ENCODE data around the gene IQSEC3.

The IQSEC3 gene

DNA sequence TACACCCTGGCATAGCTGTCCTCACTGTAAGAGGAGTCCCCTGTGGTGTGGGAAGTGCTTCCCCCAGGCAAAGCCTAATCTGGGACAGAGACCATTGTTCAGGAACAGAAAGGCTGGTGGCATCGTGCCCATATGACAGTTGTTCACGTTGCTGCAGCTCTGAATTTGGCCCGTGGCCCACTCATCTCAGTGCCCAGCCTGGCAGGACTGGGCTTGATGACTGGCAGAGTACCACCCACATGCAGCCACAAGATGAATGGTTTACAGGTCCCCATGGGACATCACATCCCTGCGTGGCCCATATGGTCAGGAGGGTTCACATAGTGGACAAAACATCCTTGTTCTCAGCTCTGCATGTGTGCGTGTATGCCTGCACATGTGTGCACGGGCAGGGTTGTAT is 17.5 kb downstream of the IQSEC3 start:
- DNase-seq: no peak

DNA sequence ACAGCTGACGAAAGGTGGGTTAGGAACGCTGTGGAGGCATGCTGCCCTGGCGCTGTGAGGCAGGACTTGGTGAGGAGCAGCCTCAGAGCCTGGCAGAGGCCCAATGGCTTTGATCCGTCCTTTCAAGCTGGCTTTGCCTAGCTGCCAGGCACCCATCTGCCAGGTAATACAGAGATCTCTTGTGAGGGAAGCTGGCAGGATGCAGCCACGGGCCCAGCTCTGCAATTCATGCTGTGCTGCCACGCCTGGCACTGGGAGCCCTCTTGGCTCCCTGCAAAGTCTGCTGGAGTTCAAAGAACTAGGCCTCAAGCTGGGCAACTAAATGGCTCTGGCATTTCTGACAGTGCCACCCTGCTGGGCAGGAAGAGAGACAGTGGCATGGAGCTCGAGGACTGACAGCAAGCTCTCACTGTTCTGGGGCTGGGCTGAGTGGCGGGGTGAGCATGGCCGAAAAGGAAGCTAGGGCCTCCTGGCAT is 18.7 kb downstream of the IQSEC3 start:
- no peak for DNase-seq

DNA sequence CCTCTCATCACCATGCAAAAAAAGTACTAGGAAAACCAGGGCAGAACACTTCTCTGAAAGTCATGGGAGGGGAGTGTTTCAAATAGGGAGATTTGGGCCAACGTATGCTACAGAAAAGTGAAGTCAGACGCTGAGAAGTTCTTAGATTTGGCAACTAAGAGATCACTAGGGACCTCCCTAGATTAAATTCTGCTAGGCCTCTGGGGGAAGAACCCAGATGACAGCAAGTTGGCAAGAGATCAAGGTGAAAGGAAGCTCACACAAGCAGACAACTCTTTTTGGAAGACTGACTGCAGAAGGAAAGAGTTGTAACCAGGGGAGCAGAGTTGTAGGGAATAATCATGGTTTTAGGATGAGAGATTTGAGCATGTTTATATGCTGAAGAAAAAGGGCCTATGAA is 20.7 kb downstream of the IQSEC3 start:
- DNase-seq: no peak

DNA sequence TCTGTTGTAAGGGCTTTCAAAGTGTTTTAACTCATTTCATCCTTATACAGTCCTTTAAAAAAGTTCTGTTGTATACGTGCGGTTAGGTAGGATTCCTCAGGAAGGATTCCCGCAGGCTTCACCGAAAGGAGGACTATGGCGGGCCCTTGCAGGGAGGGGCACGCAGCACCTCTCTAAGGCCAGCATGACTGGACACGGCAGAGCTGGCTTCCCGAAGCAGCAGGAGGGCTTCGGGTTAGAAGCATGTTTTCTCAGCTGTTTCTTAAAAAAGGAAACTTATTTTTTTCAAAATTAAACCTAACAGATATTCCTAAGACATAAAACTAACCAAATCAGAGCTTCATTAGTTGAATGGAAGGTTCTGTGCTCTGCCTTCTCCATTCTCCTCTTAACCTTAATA is 21.3 kb downstream of the IQSEC3 start:
- DNase-seq: no peak

DNA sequence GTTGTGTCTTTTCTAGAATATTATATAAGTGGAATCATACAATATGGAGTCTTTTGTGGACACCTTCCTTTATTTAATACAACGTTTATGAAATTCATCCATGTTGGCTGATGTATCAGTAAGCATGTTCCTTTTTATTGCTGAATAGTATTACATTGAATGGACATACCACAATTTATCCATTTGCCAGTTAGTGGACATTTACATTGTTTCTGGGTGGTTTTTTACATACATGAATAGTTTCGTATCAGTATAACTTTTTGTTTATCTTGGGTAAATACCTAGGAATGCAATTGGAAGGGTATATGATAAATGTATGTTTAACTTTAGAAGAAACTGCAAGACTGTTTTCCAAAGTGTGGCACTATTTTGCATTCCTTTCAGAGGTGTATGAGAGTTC is 23.1 kb downstream of the IQSEC3 start:
- no peak for DNase-seq

DNA sequence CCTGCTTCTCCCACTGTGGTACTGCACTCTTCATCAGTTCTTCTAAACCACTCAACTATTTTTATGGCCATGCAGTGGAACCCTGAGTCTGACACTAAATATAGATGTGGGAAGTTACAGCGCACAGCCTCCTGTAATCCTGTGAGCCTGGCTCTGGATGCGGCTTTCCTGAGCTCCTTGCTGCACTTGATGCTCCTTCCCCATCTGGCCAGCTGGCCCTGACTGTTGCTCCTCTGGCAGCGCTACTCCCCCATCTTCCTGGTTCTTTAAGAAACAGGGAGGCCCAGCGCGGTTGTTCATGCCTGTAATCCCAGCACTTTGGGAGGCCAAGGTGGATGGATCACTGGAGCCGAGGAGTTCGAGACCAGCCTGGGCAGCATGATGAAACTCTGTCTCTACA is 24.6 kb downstream of the IQSEC3 start:
- no peak for DNase-seq

DNA sequence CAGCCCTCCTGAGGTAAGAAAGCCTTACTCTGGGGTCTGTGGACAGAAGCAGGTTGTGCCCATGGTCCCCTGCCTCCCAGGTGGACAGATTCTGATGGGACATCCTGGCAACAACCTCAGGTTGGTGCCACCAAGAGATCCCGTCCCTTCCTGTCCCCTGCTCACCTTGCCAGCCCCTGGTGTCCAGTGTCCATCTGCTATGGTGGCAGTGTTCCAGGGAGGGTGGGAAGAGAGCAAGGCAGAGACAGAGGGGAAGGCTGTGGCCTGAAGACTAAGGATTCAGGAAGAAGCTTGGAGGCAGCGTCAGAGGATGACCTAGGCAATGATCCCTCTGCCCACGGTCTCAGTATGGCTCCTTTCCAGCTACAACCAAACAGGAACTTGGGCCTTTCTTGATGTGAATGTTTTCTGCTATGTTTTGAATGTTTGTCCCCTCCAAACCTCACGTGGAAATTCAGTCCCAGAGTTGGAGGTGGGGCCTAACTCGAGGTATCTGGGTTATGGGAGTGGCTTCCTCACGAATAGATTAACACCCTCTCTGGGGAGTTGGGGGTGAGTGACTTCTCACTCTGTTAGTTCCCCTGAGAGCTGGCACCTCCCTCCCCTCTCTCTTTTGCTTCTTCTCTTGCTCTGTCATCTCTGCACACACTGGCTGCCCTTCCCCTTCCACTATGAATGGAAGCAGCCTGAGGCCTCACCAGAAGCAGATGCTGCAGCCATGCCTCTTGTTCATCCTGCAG is 26.9 kb downstream of the IQSEC3 start:
- DNase-seq: no peak

DNA sequence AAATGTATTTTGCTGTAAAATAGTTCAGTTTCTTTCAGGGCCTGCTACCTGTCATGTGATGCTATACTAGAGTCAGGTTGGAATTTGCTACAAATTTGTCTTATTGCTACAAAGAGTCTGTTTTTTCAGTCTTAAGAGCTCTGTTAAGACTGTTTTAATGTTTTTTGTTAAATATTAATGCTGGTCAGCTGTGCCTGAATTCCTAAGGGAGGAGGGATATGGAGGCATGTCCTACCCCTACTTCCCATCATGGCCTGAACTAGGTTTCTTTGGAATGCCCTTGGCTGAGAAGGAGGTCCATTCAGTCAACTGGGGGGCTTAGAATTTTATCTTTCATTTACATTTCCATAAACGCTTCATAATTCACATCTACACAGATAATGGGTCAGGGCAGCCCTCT is 30.0 kb downstream of the IQSEC3 start:
- DNase-seq: no peak

DNA sequence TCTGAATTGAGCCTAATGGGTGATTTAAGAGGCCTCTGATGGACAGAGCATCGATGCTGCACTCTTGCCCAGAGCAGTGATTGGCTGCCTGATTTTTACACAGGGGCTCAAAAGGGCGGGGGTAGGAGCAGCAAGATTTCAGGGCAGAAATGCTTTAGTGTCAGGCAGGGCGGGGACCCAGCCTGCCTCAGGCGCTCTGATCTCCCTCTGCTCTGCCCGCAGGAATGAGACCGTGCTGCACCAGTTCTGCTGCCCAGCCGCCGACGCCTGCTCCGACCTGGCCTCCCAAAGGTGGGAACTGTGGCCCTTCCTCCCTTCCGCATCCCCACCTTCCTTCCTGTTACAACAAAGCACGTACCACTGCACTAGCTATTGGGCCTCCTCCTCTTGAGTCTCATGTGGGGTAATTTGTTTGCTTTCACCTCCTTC is 32.4 kb downstream of the IQSEC3 start:
- no peak for DNase-seq

DNA sequence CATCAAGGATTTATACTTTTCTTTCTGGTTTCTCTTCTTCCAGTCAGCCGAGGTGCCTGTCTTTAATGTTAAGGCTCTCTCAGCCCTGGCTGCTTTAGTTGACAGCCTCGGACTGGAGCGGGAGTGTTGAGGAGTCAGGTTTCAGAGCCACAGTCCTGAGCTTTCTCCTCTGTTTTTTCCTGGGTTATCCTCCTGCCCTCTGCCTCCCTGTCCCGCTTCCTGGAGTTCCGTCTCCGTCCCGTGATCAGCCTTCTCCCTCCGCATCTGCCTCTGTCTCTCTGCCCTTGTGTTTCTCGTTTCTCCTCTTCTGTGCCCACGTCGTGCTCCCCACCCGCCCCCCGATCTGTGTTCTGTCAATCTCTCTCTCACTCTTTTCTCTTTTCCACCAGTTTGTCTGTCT is 33.0 kb downstream of the IQSEC3 start:
- no peak for DNase-seq

DNA sequence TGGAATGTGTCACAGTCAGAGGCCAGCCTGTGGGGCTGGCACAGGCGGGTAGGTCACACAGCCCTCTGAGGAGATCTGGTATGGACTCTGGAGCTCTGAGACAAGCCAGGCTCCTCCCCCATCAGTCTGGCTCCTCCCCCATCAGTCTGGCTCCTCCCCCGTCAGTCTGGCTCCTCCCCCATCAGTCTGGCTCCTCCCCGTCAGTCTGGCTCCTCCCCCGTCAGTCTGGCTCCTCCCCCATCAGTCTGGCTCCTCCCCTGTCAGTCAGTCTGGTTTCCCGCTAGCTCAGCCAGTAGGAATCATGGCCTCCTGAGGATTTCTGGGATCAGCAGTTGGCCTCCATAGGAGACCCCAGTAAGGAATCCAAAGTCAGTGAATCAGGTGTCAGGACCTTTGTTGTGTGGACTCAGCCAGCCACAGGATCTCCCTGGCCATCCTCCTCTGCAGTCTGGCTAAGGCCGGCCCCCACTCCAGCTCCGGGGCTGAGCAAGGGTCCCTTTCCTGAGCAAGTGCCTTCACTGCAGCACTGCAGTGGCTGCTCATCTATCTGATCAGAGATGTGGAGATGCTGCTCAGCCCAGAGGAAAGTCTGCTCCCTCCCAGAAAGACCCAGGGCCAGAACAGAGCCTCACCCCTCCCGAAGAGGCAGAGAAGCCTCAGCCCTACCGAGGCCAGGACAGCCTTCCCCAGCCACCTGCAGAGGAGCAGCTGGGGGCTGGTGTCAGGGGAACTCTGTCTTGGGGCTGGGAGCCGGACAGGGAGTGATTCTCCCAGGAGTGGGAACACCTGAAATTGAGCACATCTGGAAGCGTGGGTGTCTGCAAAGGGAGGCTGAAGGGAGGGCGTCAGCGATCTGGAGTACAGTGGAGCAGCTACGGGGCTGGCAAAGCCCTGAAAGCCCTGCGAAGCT is 35.7 kb downstream of the IQSEC3 start:
- DNase-seq: no peak

DNA sequence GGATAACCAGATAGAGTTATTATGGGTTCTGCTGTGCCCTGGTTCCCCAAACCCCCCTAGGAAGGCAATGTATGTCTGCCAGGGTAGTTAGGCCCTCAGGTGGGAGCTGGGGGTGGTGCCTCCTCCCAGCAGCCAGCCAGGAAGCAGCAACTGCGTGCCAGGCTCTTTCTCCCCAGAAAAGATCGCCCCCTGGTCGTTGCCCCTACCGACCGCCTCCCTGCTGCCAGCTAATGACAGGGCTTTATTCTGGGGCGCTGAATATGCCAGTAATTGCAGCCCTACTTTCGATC is 36.3 kb downstream of the IQSEC3 start:
- no peak for DNase-seq

DNA sequence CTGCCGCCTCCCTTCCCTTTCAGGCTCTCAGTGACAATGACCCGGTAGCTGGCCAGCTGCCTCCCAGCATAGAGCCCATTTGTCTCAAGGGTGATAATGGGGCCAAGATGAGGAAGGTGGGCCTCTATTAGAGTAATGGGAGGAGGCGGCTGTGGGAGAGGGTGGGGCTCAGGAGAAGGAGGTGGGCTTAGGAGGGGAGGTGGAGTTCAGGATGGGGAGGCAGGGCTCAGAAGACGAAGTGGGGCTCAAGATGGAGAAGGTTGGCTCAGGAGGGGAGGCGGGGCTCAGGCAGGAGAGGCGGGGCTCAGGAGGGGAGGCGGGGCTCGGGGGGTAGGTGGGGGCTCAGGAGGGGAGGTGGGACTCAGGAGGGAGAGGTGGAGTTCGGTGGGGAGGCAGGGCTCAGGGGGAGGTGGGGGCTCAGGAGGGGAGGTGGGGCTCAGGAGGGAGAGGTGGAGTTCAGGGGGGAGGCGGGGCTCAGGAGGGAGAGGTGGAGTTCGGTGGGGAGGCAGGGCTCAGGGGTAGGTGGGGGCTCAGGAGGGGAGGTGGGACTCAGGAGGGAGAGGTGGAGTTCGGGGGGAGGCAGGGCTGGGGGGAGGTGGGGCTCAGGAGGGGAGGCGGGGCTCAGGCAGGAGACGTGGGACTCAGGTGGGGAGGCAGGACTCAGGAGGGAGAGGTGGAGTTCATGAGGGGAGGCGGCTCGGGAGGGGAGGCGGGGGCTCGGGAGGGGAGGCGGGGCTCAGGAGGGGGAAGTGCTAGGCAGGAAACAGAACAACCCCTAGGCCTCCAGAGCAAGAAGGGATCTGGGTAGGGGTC is 36.8 kb downstream of the IQSEC3 start:
- peak; percentile 38 for DNase-seq

DNA sequence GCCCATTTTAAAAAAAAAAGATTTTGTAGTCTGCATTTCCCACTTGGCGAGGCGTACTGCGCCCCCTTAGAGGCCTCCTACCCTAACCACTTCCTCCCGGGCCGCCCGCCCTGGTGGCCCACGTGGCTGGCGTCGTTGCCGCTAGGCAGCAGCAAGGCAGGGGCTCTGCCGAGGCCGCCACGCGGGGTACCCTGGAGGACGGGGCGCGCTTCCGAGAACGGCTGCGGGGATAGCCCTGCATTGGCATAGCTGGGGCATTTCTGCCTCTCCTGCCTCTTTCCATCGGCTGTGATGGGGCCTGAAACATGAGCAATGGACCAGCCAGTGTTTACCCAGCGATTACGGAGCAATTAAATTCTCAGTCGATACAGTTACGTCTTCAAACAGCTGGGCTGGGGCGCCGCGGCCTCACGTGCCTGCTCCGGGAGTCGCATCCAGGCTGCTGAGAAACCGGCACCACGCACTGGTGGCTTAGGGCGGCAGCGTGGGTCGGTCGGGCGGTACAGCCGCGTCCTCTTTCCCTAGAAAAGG is 38.0 kb downstream of the IQSEC3 start:
- DNase-seq: peak; percentile 59

DNA sequence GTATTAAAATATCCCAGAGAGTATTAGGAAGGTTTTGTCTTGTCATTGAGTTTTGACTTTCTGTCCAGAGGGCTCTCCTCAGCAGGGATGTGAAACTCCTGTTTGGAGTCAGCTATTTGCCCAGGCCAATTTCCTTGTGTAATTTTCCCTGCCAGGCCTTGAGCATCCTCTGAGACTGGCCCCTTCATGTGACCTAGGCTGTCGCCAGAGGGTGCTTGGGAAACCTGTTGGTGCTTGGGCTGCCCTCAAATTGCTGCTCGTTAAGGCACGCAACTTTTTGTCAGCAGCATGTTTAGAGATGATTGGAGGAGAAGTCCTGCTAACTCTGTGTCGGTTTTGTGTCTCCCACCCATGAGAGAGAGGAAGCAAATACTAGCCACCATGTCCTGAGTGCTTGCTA is 39.1 kb downstream of the IQSEC3 start:
- DNase-seq: no peak

DNA sequence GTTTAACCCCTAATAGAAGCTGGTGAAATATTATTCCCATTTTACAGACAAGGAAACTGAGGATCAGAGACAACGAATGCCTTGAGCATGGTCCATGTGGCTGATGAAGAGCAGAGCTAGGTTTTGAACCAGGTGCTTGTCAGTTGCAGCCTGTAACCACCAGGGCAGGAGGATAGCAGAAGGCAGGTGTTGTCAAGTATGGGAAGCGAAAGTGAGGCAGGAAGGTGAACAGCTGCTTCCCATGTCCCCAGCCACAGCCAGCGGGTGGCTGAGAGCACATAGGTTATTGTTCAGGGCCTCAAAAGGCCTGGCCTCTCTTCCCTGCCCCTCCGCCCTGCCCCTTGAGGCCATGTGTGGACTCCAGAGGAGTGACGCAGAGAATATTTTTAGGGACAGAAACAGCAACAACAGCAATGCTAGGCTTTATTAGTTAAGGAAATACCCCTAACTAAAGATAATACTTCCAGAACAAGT is 39.6 kb downstream of the IQSEC3 start:
- DNase-seq: no peak

DNA sequence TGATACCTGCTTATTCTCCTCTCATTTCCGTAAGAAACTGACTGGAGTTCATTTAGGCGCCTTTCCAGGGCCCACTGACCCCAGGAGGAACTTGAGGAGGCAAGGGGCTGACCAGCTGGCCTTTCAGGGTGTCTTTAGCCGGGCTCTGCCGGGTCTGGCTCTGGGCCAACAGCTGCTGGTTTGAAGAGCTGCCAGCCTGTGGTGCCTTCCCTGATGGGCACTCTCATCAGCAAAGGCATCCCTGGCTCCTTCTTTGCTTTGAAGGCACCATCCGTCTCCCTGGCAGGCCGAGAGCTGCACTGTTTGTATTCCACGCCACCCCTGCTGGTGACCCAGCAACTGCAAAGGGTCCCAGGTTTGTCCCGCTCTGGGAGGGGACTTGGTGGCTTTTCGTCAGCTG is 42.0 kb downstream of the IQSEC3 start:
- no peak for DNase-seq

DNA sequence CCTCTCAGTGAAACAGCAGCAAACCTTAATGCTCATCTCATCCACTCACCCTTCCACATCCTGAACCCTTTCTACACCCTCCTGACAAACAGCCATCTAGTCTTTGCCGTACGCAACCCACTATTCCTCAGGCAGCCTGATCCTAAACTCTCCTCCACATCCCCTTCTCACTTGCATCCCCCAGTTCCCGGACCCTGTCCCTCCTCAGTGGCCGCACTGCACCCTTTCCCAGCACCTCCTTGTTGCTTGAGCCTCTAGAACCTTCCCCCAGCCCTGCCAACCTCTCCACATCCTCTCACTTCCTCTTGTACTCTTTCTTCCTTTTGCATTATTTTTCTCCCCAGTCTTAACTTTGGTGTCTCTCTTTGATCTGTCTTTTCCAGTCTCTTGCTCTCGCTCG is 42.9 kb downstream of the IQSEC3 start:
- DNase-seq: no peak

DNA sequence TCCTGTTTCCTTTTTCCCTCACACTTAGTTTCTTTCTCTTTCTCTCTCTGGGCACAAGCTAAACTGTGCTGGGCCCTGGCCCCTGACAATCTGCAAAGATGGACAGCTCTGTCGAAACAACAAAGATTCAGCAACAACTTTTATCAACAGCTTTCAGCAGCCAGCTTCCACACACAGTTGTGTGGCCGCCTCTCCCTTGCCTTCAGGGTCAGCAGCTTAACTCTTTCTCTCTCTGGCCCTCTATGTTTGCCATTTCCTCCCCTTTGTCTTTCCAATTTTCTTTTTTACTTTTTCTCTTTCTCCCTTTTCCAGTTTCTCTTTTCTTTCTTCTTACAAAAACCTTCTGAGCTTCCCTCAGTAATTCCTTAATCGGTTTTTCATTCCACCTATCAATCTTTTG is 43.3 kb downstream of the IQSEC3 start:
- DNase-seq: no peak

DNA sequence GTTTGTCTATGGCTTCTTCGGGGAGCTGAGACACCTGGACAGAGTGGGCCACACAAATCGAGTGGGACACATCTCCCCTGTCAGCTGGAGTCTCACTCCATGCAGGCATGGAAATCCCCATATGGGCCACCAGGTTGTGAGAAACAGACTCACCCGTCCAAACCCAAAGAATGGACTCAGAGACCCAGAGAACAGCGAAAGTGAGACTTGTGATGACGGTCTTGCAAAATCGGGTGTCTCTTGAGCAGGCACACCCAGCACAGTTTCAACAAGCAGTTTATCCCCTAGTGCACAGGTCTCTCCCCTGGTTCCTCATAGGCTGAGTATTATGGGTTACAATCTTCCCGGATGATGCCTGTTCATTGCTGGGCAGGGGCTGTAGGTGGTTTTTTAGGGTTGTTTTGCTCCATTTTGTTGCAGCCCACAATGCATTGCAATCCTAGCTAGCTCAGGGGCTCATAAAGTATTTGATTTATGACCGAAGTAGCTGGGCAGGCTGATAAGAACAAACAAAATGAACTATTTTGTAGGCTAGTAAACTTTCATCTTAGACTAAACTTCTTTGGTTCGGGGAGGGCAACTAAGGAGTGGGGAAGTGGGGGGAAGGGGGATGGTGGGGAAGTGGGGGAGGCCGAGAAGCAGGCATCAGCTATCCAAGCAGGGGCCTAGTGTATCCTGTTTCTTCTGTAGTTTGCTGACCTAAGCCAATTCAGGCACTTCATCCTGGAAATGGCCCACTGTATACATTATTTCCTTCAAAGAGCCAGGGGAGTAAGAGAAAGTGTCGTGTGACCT is 45.3 kb downstream of the IQSEC3 start:
- no peak for DNase-seq

DNA sequence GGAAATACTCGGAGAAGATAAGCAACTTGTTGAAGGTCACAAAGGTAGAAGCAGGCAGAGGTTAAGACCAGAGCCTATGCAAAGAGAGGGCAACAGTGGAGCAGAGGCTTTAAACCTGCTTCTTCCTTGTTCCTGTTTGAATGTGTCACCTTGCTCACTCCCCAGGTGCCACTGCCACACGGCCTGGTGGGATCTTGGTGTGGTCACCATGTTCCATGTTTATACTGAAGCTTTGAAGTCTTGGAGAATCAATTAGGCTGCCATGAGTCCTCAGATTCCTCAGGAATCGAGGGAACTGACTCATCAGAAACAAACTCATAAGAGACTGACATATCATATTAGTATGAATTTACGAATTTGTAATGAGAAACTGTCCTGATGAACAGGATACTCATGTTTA is 46.8 kb downstream of the IQSEC3 start:
- DNase-seq: no peak

DNA sequence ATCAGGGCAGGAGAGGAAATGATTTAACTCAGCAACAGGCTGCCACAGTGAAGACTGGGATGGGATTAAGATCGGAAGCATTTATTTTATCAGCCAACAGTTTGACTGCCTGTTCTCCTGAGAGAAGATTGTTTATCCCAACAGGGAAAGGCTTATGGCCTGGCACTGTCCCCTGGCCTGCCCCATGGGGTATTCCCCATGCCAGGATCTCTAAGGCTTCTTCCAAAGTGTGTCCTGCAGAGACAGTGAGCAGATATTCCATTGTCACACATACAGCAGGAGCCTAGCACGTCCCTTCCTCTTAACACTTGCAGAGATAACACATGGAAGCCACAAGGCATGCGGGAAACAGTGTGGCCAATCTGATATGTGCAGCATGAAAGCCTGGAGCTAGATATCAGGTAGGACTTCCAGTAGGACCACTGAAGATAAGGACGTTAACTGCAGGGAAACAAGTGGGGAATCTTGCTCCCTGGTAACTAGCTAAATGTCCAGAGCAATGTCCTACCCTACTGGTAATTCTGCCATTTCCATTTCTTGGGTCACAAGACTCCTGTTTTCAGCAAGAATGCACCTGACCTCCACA is 48.2 kb downstream of the IQSEC3 start:
- no peak for DNase-seq

All from NCI-H748 treated with DMSO at 0.1 percent for 48 hours (cell line).